Activated CD4-positive, alpha-beta T cell treated with anti-CD3 and anti-CD28 coated beads, Interleukin-2, amount 50 U/mL, for 4 hours (primary cell): ENCODE results near the gene GDF15.
A peak's percentile ranks its signal among the peaks of the same experiment; 100 is the strongest.
"Not testable (repeated sequence)": the region's sequence is repeated elsewhere in the genome, so short reads cannot be mapped to it uniquely, and the experiment has no call there.

Experiments
- DNase-seq, 2 experiments: peaks; one replicate each; pipeline ENCODE4 v3.0.0-alpha.2; 2020

Gene GDF15

DNA sequence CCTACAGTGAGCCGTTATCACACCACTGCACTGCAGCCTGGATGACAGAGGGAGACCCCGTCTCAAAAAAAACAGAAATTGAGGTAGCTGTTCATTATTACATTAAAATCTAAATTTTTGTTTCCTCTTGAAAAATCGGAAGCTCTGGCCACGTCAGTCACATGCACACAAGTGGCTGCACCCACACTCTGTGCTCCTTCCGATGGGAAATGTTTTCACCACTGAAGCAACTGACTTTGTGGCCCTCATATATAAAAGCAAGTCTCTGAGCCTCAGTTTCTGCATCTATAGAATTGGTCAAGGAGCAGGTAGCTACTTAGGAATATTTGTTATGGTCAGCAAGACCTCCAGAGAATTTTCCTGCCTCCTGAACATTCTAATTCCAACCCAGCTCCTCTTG, 7.0 kb downstream of the GDF15 start:
- DNase-seq: no peak

- no peak for DNase-seq
Measured at GRCh38 chr19:18393836-18394235, 7.9 kb downstream of the GDF15 start.

DNA sequence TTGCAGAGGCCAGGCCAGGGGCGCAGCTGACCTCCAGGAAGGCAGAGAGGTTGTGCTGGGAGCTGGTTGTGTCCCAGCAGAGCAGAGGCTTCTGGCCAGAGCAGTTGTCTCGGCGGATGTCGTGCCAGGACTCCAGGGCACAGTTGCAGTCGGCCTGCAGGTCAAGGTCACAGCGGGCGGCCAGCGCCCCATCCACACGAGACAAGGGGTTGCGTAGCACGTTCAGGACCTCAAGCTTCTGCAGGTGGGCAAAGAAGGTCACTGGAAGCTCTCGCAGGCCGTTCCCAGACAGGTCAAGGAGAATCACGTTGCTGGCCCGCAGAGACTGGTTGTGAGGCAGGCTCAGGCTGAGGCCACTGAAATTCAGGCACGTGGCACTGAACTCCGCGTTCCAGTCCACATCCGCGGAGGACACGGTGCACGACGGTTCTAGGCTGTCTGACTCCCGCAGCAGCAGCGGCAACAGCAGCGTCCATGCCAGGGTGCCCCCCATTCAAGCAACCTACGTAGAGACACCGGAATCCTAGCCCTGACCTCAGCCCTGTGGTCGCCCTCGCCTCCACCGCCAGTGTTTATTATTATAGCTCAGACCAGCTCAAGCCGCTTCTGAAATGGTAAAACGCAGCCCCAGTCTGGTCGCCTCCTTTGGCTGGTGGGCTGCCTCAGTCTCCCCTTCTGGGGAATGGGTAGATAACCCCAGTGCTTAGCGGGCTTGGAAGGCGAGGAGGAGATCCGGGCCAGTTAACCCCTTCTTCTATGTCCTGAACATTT, 10.7 kb downstream of the GDF15 start:
- no peak for DNase-seq

GRCh38 chr19:18397242-18398202, 11.6 kb downstream of the GDF15 start, which contains the start of gene LRRC25:
LRRC25 (minus strand) TSS chr19:18397622; CDS start chr19:18396963, 659 bp downstream.
- no peak for DNase-seq

GRCh38 chr19:18399008-18399407, 13.1 kb downstream of the GDF15 start:
- DNase-seq: no peak

- DNase-seq: no peak
Measured at GRCh38 chr19:18401580-18402112, 15.7 kb downstream of the GDF15 start.

- DNase-seq: not testable (repeated sequence)
Measured at GRCh38 chr19:18402455-18403248, 16.7 kb downstream of the GDF15 start.

DNA sequence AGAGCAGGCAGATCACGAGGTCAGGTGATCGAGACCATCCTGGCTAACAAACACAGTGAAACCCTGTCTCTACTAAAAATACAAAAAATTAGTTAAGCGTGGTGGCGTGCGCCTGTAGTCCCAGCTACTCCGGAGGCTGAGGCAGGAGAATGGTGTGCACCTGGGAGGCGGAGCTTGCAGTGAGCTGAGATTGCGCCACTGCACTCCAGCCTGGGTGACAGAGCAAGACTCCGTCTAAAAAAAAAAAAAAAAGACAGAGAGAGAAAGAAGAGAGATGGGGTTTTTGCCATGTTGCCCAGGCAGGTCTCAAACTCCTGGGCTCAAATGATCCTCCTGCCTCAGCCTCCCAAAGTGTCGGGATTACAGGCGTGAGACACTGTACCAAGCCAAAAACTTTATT, 19.8 kb downstream of the GDF15 start:
- not testable (repeated sequence) for DNase-seq

DNA sequence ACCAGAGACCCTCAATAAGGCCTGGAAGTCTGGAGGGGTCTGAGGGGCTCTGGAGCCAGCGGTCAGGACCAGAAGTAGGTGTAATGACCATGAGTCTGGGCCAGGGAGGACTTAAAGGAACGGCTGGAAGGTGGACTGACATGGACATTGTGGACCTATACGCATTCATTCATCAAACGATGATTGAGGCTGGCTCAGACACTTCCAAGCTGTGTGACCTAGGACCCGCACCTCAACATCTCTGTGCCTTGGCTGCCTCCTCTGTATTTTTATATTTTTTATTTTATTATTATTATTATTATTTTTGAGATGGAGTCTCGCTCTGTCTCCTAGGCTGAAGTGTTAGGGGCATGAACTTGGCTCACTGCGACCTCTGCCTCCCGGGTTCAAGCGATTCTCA, 20.8 kb downstream of the GDF15 start:
- no peak for DNase-seq

GRCh38 chr19:18408053-18408476, 22.1 kb downstream of the GDF15 start:
- no peak for DNase-seq

DNA sequence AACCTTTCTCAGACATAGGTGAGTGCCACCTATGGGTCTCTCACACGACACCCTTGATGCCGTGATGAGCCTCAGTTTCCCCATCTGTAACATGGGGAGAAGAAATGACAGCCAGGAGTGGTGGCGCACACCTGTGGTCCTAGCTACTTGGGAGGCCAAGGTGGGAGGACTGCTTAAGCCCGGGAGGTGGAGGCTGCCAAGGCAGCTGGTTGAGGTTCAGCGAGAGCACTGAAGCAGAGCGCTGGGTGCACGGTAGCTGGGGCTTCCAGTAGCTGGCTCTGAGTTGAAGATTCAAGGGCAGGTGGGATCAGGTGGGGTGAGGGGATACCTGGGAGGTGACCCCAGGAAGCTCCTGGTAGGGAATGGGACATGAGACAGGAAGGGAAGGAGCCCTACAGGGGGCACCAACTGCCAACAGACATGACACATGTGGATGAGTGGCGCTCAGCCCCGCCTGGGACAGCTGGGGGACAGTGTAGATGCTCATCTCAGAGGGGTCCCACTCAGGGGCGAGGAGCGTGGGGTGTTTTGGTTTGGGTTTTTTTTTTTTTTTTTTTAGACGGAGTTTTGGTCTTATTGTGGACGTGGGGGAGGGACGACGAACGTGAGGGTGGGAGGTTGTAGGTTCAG, 26.8 kb downstream of the GDF15 start:
- no peak for DNase-seq

GRCh38 chr19:18414504-18415177, 28.7 kb downstream of the GDF15 start:
- DNase-seq: no peak

DNA sequence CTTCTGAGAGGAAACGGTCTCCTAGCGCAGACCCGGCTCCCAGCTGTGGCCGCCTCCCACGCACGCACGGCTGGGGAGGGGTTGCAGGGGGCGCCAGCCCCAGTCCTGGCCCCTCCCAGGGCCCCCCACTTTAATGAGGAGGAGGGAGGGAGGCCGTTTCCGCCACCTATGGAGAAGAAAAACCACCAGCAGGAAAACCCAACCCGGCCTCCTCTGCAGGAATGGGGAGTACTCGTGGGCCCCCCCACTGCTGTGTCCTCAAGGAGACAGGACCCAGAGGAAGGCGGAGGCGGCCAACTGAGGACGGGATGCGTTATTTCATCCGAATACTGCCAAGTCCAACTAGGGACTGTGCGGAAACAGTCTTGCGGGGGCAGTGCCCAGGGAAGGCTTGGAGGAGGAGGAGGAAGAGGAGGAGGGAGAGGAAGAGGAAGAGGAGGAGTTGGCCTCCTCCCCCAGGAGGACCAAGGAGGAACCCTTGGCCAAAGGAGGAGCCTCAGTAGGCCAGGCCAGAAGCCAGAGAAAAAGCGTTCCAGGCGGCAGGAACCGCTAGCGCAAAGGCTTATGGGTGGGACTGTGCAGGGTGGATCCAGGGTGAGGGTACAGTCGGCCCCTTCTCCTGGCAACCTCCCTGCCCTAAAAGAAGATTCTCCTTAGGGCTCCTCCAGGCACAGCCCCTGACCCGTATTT, 29.4 kb downstream of the GDF15 start:
- DNase-seq: no peak

GRCh38 chr19:18416778-18417249, 30.9 kb downstream of the GDF15 start:
- peak; percentile 45 to 54 for DNase-seq

DNA sequence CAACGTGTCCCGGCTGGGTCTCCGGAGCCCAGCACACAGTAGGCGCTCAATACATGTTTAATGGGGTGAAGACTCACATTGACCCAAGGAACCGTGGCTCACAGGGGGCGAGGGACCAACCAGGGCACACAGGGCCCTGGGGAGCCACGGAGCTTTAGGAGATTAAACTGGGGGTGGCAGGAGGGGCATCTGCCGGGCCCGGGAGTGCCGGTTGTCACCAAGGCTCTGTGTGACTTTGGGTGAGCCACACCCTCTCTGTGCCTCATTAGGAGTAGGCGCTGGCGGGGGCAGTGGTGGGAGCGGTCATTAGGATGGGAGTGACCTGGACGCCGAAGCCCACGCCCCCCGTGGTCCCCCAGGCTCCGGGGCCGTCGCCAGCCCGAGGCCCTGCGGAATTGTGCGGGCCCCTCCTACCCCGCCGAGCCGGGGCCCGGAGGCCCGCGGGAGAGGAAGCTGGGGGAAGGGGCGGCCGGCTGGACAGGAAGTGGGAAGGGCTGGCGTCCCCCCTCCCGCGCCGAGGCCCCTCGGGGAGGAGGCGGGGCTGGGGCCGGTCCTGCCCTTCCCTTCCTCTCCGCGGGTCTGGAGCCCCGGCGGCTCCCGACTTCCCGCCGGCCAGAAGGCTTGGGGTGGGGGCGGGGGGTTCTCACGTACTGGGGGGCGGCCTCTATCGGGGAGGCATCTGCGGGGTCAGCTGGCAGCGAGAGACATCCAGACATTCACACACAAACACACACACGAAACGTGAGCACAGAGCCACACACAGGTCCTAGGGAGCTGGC, 31.5 kb downstream of the GDF15 start:
- DNase-seq: no peak

- no peak for DNase-seq
Measured at GRCh38 chr19:18418029-18418482, 32.1 kb downstream of the GDF15 start.

GRCh38 chr19:18418483-18419194, 32.7 kb downstream of the GDF15 start:
- no peak for DNase-seq

DNA sequence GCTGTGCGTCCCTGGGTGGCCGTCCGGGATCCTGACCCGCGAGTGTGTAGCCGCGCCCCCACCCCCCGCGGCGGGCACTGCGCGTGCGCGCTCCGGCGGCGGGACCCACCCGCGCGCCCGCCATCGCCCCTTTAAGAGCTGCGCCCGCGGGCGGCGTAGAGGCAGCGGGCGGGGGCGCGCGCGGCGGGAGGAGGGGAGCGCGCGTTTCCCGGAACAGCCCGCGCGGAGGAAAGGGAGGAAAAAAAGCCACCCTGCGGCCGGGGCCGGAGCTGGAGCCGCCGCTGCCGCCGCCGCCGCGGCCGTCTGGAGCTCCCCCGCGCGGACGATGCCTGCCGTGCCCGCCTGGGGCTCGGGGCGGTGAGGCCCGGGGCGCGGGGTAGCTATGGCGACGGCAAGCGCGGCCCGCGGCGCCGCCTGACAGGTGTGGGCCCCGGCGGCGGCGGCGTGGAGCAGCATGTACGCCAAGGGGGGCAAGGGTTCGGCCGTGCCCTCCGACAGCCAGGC, 33.3 kb downstream of the GDF15 start, which contains the start of gene SSBP4:
Gene SSBP4, plus strand, starts transcription at position 204 of the 504 bp plus-strand sequence. Its CDS starts 251 bp downstream, at position 455.
- peak; percentile 48 to 49 for DNase-seq
